Right lobe of liver (tissue), 6 donors: ENCODE measurements around the gene PIMREG. TPM values are rescaled to one million over a fixed set of nuclear protein-coding genes. Genes with fewer than 3 reads are reported as not detected.

Experiments used
- ATAC-seq, 4 donors: fragments of 200-7000 bp; cut with Tn5 transposase; one replicate each; pipeline ENCODE4 v1.9.1; 2020; ENCODE audit warnings: mild to moderate bottlenecking in 4 of 4, moderate library complexity in 4 of 4
- DNase-seq, 3 donors: peaks; one replicate each; pipeline ENCODE4 v3.0.0-alpha.2; 2020
- H3K27ac ChIP-seq, 3 donors: fragments of 200-600 bp; one replicate each; pipeline ENCODE4 v1.8.0; 2022
- H3K27me3 ChIP-seq, 2 donors: fragments of 200-600 bp; one replicate each; pipeline ENCODE4 v1.8.0; 2022
- H3K36me3 ChIP-seq, 4 donors: fragments of 200-600 bp; sonication (generic) in 1 of 4; one replicate each; pipeline versions ENCODE4 v1.5.1 to v1.8.0; 2017 to 2022; ENCODE audit warnings: control low read depth in 1 of 4
- H3K4me1 ChIP-seq, 4 donors: fragments of 200-600 bp; sonication (generic) in 1 of 4; one replicate each; pipeline versions ENCODE4 v1.5.1 to v1.8.0; 2017 to 2022; ENCODE audit warnings: control low read depth in 1 of 4
- H3K4me3 ChIP-seq, 3 donors: fragments of 200-600 bp; one replicate each; pipeline ENCODE4 v1.8.0; 2022
- H3K9me3 ChIP-seq, 4 donors: fragments of 200-600 bp; sonication (generic) in 1 of 4; one replicate each; pipeline versions ENCODE4 v1.5.1 to v1.8.0; 2017 to 2022; ENCODE audit warnings: control low read depth in 1 of 4
- CTCF ChIP-seq, 4 donors: fragments of 200-600 bp in 3 of 4; fragments of 450-650 bp in 1 of 4; IDR thresholded peaks; one replicate each; pipeline versions ENCODE4 v1.5.1 to v1.8.0; 2016 to 2022; ENCODE audit warnings: antibody characterized with exemption in 4 of 4, mild to moderate bottlenecking in 2 of 4
- POLR2A ChIP-seq: fragments of 450-650 bp; IDR thresholded peaks from one replicate; pipeline ENCODE4 v1.6.1; 2017; ENCODE audit warnings: antibody characterized with exemption, mild to moderate bottlenecking
- WGBS: methylation state at CpG from one replicate; pipeline ENCODE4 v1.1.6; 2018; ENCODE audit warnings: low coverage, low lambda C conversion rate; ENCODE audit not compliant: insufficient coverage; ENCODE audit errors: missing lambda C conversion rate; 5-methylcytosine and 5-hydroxymethylcytosine counted together
- intact Hi-C, 2 donors: fragments of 100-400 bp; cut with DNase I; formaldehyde crosslinking; loops; one replicate each; pipeline versions ENCODE4 v1.11.2 to v1.14.1; 2022
- total RNA-seq, 6 experiments: library from RNA; depleted of rRNA in 2 of 6; stranded (reverse); fragments of >200 nt in 2 of 6; fragmentation: NEBNext Ultra II Directional in 3 of 6; extraction: Animal tissue kit (Norgen Biotek cat#: 25700) in 3 of 6; gene quantifications; one replicate each; pipeline versions ENCODE4 v1.1.0 to v1.2.4, GENCODE V29; 2016 to 2023
- donor health status: DM: no; HTN: yes; CAD: no.
- donor health status: DM: no; HTN: no; CAD: no.
- donor health status: DM: no; HTN: no; CAD: no.
- donor health status: DM: no; HTN: yes; CAD: no.
- donor health status: DM: no; HTN: yes; CAD: no.

Gene PIMREG
- total RNA-seq, 6 experiments from 2014 or later: 0.18 to 0.37 TPM; not detected in 4

DNA sequence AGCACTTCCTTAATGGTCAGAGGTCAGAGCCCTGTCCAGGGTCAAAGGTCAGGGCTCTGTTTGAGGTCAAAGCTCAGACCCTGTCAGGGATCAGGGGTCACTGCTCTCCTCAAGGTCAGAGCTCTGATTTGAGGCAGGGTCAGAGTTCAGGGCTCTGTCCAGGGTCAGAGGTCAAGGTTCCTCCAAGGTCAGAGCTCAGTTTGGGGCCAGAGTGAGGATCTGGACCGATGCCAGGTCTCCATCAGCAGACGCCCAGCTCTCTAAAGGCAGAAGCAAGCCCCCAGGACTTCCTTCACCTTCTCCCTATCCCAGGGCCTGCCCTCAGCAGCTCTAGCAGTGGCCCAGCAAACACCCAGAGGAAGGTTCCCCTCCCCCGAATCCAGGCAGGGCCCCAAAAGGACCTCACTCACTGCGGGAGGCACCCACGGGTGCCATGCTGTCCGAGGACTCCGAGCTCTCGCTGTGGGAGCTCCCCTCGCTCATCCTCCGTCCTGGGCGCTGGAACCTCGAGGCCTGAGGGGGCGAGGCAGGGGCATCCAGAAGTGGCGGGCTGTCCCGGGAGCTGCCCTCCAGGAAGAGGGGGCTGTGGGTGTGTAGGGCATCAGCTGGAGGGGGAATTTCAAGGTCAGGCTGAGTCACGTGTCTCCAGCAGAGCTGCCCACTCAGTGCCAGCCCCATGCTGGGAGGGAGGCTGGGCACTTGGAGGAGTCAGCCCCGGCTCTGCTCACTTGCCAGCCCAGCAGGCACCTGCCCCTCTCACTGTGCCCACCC, 26.7 kb downstream of the PIMREG start:
- no peak for DNase-seq
- H3K36me3 ChIP-seq: no peaks in the 10 kb centered on the region
- intact Hi-C loops: loop anchor here (5.0 to 10.0 kb wide), 2 partner anchors 164 to 166 kb away; no protein-coding TSS in a partner anchor
- no CpG with 5 or more reads among the region's 17 CpGs for WGBS
- H3K4me3 ChIP-seq: no peak overlapping the region
- no peaks in the 10 kb centered on the region for H3K4me1 ChIP-seq
- no peaks in the 10 kb centered on the region for H3K9me3 ChIP-seq
- H3K27ac ChIP-seq: no peak overlapping the region
- TF ChIP-seq CTCF (IDR thresholded peaks at IDR 0.05): no peak
- TF ChIP-seq POLR2A: no peak
- H3K27me3 ChIP-seq: no peaks in the 10 kb centered on the region
- no peak for ATAC-seq

GRCh38 chr17:6471531-6472465, 27.5 kb downstream of the PIMREG start:
- no peaks in the 10 kb centered on the region for H3K4me1 ChIP-seq
- WGBS: 58% methylated on average over 5 of the region's 19 CpGs
- no peaks in the 10 kb centered on the region for H3K27me3 ChIP-seq
- no peak overlapping the region for H3K4me3 ChIP-seq
- H3K36me3 ChIP-seq: no peaks in the 10 kb centered on the region
- ATAC-seq (peak in 1 of 4 donors; percentile 21), DNase-seq (no peak)
- no peak overlapping the region for H3K27ac ChIP-seq
- intact Hi-C loops: loop anchor here (5.0 to 10.0 kb wide), 2 partner anchors 163 to 166 kb away; no protein-coding TSS in a partner anchor
- no peaks in the 10 kb centered on the region for H3K9me3 ChIP-seq
- no peak for TF ChIP-seq POLR2A
- no peak for TF ChIP-seq CTCF (IDR thresholded peaks at IDR 0.05)

- Histone ChIP-seq H3K4me1 (no peaks in the 10 kb centered on the region), H3K4me3 (no peak overlapping the region), H3K27me3 (no peaks in the 10 kb centered on the region), H3K36me3 (no peaks in the 10 kb centered on the region), H3K9me3 (no peaks in the 10 kb centered on the region), H3K27ac (no peak overlapping the region)
- intact Hi-C loops: loop anchor here (5.0 to 10.0 kb wide), 2 partner anchors 162 to 165 kb away; no protein-coding TSS in a partner anchor
- DNase-seq (no peak), ATAC-seq (no peak)
- TF ChIP-seq POLR2A (no peak), CTCF (IDR thresholded peaks at IDR 0.05) (no peak)
- 82% methylated on average over 2 of the region's 10 CpGs for WGBS
Observed at GRCh38 chr17:6472517-6472916, 28.3 kb downstream of the PIMREG start.

DNA sequence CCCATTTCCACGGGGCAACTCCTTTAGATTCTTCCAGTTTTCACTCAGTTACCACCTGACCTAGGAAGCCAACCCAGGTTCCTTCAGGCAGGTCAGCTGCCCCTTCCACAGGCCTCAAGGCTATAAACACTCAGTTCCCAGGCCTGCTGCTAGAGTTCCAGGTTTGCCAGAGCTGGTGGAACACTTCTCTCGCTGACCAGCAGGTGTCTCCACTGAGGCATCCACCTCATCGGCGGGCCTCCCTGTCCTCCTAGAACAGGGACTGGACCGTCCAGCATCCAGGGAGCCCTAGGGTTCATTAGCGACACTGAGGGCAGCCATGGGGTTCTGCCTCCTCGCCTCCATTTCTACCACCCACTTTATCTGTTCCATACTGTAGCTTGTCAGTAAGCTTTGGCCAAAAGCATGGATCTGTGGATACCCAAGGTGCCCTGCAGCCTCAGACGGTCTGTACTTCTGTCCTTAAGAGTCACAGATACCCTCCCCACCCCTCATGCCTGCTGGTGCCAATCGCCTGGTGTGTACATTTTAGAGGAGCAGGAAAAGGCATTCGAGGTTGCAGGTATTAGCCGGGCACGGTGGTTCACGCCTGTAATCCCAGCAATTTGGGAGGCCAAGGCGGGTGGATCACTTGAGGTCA, 29.0 kb downstream of the PIMREG start:
- no peak overlapping the region for H3K27ac ChIP-seq
- 33% methylated on average over 10 of the region's 14 CpGs for WGBS
- H3K4me3 ChIP-seq: no peak overlapping the region
- TF ChIP-seq CTCF (IDR thresholded peaks at IDR 0.05) (peak; percentile 83 to 97 (median 94)), POLR2A (no peak)
- intact Hi-C loops: loop anchor here (5.0 to 10.0 kb wide), 2 partner anchors 162 to 164 kb away; no protein-coding TSS in a partner anchor
- no peaks in the 10 kb centered on the region for H3K9me3 ChIP-seq
- no peaks in the 10 kb centered on the region for H3K4me1 ChIP-seq
- no peaks in the 10 kb centered on the region for H3K36me3 ChIP-seq
- peak; percentile 80 to 95 (median 92) for ATAC-seq
- H3K27me3 ChIP-seq: no peaks in the 10 kb centered on the region
- DNase-seq: peak; percentile 81
